GM21737 (cell line): ENCODE measurements around the gene MAZ.

Experiments used
- ATAC-seq: cut with Tn5 transposase; IDR thresholded peaks from one replicate; pipeline ENCODE4 v1.9.1; 2021; ENCODE audit warnings: mild to moderate bottlenecking, moderate library complexity; ENCODE audit not compliant: unreplicated experiment

The MAZ gene

DNA sequence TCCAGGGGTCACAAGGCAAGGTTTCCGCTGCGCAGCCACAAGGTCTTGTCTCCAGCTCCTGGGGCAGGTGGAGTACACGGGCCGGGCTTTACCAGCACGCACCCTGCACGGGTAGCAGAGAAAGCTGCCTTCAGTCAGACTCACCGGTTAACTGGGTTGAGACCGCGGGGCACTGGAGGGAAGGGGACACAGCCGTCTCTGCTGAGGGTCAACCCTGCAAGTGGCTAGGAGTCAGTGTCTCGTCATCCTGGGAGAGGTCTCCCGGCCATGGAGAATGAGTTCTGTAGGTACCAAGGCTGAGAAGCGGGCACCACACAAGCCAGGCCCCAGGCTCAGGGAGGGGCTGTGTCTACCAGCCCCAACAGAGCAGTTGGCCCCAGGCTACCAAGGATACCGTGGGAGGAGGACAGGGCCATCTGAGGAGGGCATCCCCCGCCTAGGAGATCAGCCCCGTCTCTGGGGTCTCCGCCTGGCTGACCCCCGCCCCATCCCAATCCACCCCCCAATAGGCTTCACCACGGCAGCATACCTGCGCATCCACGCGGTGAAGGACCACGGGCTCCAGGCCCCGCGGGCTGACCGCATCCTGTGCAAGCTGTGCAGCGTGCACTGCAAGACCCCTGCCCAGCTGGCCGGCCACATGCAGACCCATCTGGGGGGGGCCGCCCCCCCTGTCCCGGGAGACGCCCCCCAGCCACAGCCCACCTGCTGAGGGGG, 2.9 kb downstream of the MAZ start:
- no peak for ATAC-seq

DNA sequence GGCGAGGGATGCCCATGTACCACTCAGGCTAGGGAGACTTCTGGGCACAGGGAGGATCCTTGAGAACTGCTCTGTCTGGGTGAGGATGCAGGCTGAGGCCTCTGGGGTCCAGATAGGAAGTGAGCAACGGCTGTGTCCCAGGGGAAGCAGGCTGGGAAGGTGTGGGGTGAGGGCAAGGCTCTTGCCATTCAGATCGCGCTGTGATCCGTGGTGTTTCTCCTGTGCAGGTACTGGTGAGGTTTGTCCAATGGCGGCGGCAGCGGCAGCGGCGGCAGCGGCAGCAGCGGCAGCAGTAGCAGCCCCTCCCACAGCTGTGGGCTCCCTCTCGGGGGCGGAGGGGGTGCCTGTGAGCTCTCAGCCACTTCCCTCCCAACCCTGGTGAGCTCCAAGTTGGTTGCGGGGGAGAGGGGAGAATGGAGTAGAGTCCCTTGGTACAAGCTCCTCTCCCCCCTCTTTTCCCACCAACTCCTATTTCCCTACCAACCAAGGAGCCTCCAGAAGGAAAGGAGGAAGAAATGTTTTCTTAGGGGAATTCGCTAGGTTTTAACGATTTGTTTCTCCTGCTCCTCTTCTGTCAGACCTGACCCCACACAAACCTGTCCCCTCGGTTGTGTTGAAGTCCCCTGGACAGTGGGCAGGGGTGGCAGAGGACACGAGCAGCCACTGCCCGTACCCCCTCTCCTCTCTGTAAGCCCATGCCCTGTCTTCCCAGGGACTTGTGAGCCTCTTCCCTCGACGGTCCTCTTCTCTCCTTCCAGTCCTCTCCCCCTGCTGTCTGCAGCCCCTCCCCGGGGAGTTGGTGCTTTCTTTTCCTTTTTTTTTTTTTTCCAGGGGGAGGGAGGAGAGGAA, 3.7 kb downstream of the MAZ start:
- ATAC-seq = no peak

DNA sequence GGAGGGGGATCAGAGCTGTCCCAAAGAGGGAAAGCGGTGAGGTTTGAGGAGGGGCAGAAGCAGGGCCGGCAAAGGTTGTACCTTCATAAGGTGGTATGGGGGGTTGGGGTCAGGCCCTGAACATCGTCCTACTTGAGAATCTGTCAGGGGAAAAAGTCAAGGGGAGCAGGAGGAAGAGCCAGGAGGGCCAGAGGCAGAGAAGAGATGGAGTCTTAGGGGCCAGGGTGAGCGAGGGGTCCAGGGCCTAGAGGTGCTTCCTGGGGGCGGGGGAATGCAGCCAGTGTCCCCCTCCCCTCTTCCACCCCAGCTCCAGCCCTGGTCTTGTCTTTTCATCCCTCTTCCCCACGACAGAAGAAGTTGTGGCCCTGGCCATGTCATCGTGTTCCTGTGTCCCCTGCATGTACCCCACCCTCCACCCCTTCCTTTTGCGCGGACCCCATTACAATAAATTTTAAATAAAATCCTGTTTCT, 4.4 kb downstream of the MAZ start:
- ATAC-seq = no peak

DNA sequence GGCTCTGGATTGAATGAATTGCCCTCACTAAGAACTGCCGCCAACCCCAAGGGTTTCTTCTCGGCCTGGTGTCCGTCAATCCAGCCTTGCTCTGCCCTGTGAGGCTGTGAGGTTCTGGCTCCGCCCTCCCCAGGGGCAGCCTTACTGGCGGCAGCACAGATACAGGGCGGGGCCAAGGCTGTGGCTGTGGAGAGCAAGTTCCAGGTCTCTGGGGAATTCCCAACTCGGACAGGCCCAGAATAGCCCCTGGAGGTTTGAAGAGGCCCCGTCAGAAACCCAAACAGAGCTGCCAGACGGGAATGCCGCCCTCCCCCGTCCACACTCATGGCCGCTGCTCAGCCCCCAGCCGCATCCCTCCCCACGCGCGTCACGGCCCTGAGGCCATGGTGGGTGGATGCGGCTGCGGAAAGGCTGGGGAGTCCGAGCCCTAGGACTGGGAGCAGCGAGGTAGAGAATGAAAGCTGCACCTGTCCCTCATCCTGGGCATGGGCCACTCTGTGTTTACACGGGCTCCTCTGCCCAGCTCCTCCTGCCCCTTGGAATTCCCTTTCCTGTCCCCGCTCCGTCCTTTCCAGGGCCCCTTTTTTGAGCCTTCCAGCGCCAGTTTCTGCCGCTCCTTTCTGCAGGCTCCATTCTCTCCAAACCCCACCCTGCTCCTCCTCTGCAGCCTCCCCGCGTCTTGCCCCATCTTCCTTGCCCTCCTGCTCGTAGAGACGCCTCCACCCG, 5.0 kb downstream of the MAZ start:
- peak; percentile 29 for ATAC-seq

DNA sequence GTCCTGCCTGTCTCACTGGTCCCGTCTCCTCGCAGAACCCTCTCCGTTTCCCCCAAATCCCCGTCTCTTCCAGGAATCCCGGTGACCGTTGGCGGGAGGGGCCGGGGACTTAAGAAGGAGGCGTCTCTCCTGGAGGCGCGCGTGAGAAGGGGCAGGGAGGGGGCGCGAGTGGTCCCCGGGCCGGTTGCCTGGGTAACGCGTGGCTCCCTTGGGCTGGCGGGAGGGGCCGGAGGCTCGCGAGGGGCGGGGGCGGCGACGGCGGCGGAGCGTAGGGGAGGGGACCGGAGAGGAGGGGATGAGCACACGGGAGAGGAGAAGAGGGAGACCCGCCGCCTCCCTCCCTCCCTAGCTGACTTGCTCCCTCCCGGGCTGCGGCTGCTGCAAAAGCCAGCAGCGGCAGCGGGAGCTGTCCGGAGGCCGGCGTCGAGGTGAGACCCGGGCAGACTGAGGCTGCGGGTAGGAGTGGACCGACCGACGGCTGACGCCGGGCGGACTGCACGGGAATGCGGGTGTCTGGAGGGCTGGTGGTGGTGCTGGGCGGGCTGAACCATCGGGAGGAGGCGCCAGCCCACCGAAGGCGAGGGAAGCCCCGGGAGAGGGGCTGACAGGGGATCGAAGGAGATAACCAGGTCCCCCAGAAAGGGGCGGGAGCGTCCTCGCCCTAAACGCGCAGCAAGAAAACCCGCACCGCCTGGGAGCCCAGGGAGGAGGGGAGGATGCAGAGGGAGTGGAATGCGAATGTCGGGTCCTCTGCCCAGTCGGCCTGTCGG, 5.8 kb downstream of the MAZ start, which contains the start of gene PRRT2:
PRRT2 (plus strand) TSS at position 298 of the 770 bp plus-strand sequence. CDS start 862 bp downstream, outside the sequence.
- ATAC-seq = no peak

DNA sequence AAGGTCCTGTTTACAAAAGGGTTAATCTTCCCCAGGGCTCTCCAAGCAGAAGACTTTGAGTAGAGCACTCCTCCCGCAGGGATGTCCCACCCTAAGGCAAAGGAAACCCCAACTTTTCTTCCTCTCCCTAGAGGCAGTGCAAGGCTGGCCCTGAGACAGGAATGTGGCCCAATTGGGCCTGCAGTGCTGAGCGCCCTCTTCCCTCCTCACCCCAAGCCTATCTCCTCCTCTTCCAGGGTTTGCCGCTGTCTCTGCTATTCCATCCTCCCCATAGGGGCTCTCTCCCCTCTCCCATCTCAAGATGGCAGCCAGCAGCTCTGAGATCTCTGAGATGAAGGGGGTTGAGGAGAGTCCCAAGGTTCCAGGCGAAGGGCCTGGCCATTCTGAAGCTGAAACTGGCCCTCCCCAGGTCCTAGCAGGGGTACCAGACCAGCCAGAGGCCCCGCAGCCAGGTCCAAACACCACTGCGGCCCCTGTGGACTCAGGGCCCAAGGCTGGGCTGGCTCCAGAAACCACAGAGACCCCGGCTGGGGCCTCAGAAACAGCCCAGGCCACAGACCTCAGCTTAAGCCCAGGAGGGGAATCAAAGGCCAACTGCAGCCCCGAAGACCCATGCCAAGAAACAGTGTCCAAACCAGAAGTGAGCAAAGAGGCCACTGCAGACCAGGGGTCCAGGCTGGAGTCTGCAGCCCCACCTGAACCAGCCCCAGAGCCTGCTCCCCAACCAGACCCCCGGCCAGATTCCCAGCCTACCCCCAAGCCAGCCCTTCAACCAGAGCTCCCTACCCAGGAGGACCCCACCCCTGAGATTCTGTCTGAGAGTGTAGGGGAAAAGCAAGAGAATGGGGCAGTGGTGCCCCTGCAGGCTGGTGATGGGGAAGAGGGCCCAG, 6.7 kb downstream of the MAZ start:
- no peak for ATAC-seq

DNA sequence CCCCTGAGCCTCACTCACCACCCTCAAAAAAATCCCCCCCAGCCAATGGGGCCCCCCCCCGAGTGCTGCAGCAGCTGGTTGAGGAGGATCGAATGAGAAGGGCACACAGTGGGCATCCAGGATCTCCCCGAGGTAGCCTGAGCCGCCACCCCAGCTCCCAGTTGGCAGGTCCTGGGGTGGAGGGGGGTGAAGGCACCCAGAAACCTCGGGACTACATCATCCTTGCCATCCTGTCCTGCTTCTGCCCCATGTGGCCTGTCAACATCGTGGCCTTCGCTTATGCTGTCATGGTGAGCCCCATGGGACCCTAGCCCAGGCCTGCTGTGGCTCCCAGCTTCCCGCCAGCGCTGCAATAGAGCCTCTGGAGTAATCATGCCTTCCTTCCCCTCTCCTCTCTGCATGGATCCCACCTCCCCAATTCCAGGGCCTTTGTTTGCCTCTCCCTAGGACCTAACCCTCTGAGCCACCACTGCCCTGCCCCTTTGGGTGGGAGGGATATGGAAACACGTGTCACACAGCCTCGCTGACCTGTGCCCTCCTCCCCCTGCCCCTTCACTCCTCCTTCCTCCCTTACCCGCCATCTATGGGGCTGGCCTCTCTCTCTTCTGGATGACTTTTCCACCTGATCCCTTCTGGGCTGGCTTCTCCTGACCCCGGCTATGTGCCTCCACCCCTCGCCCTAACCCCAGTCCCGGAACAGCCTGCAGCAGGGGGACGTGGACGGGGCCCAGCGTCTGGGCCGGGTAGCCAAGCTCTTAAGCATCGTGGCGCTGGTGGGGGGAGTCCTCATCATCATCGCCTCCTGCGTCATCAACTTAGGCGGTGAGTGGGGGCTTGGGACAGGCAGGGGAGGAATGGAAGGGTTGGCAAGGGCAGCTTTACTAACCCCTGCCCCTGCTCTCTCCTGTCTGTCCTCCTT, 7.6 kb downstream of the MAZ start:
- no peak for ATAC-seq

DNA sequence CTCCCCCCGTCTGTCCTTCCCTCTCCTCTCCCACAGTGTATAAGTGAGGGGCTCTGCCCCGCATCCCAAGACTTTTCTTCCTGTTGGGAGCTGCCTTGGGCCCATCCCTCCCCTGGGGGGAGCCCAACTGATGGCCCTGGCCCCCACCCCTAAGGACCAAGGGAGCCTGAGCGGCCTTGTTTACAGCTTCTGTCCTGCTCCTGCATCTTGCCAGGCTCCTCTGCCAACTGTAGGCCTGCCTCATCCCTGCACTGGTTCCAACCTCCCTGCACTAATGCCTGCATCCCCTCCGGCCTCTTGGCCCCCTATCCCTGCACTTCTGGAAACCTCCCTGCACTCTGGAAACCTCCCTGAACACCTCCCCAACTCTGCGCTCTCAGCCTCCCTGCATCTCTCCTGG, 8.3 kb downstream of the MAZ start:
- no peak for ATAC-seq

DNA sequence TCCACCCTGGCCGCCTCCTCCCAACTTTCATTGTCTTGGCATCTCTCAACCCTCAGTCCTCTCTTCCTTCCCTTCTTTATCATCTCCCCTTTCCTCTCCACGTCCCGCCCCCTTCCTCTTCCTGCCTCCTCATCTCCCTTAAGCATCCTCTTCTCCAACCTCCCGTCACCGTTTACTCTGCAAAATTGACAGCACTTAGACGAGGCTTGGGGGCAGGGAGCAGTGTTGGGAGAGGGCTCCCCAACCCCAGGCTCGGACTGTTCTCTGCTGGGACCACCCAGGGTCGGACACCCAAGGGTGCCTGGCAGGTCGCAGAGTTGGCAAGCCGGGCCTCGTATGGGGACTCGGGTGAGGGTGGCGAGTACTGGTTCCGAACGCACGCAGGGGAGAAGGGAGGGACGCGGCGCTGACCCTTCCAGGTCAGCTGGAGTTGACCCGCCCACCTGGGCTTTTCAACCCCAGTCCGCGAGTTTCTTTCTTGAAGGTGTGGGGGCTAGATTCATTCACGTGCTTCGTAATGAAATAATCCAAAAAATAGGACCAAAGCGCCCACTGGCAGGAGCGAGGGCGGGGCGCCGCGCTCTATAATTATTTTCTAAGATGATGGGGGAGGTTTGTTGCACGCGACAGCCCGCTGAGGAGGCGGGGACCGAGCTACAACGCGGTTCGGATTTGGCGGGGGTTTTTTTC, 8.8 kb downstream of the MAZ start:
- no peak for ATAC-seq

DNA sequence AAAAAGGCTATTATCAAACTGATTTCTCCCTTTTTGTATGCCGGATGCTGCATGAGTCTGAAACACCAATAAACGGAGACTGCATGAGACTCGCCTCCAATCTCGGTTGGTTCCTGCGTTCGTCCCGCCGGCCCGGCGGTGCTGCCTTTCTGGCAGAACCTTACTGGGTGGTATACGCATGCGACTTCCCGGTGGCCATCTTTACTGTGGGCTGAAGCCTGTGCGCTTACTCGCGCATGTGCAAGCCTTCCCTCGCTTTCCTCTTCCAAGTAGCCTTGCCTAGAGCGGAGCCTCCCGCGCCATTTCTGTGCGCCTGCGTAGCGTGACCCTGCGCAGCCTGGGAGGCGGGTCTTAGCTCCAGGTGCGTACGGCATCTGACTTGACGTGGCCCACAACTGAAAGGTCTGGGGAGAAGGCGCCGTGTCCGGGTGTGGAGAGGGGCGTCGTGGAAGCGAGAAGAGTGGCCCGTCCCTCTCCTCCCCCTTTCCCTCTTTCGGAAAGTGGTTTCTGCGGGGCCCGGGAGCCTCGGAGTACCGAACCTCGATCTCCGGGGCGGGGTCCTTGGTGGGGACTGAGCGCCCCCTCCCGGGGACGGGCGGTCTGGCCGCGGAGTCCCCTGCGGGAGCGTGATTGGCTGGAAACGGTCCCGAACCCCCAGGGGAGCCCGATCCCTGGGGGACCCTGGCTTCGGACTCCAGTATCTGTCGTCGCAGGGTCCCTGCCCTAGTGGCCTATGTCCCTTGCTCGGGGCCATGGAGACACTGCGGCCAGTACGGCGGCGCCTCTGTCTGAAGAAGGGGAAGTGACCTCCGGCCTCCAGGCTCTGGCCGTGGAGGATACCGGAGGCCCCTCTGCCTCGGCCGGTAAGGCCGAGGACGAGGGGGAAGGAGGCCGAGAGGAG, 9.7 kb downstream of the MAZ start, which contains the start of gene PAGR1:
PAGR1 (plus strand) TSS at position 360 of the 901 bp plus-strand sequence; CDS start at position 734, 374 bp downstream.
- ATAC-seq = peak; percentile 46

DNA sequence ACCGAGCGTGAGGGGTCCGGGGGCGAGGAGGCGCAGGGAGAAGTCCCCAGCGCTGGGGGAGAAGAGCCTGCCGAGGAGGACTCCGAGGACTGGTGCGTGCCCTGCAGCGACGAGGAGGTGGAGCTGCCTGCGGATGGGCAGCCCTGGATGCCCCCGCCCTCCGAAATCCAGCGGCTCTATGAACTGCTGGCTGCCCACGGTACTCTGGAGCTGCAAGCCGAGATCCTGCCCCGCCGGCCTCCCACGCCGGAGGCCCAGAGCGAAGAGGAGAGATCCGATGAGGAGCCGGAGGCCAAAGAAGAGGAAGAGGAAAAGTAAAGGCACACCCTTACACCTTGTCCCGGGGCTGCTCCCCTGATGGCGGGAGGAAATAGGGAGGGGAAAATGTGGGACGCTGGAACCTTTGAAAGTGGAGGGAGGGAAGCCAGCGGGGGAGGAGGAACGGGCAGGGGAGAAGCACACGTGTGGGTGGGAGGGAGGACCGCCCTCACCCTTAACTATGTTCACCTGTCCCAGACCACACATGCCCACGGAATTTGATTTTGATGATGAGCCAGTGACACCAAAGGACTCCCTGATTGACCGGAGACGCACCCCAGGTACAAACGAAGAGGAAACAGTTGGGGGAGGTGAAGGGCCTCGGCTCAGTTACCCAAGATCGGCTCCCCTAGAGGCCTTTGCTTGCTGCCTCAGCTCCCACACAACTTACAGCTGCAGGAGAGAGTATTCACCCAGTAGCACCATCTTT, 10.5 kb downstream of the MAZ start:
- peak; percentile 11 for ATAC-seq

DNA sequence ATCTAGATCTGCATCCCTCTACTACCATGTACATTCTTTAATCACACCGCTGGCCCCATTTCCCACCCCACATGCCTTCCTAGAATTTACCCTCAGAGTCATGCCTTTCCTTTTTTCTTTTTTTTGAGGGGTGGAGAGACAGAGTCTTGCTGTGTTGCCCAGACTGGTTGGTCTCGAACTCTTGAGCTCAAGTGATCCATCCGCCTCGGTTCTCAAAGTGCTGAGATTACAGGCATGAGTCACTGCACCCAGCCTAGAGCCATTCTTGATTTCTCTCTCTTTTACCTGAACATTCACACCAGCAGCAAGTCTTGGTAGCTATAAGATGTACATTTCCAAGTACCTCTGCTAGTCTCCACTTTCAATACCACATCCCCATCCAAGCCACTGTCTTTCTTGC, 11.8 kb downstream of the MAZ start:
- ATAC-seq = no peak

DNA sequence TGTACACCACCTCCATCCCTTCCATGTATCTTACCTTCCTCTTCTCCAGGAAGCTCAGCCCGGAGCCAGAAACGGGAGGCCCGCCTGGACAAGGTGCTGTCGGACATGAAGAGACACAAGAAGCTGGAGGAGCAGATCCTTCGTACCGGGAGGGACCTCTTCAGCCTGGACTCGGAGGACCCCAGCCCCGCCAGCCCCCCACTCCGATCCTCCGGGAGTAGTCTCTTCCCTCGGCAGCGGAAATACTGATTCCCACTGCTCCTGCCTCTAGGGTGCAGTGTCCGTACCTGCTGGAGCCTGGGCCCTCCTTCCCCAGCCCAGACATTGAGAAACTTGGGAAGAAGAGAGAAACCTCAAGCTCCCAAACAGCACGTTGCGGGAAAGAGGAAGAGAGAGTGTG, 13.2 kb downstream of the MAZ start:
- ATAC-seq = no peak

DNA sequence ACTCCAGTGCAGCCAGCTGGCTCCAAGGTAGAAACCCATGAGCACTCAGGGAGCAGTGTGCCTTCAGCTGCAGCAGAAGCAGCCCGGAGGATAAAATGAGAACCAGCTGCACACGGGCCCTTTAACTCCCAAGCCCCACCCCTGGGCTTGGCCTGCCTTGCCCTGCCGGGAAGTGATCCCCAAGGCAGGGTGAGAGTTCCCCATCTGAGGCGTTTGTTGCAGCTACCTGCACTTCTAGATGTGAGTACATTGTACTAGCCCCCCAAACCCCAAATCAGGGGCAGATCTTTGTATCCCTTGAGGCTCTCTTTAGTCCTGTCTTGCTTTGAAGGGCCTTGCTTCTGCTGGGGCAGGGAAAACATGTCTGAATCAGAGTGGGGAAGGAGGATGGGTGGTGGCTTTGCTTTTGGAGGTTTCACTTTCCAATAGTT, 14.0 kb downstream of the MAZ start, which contains the start of gene MVP:
MVP (plus strand) TSS at position 192 of the 431 bp plus-strand sequence. CDS start 10,088 bp downstream, outside the sequence.
- no peak for ATAC-seq

DNA sequence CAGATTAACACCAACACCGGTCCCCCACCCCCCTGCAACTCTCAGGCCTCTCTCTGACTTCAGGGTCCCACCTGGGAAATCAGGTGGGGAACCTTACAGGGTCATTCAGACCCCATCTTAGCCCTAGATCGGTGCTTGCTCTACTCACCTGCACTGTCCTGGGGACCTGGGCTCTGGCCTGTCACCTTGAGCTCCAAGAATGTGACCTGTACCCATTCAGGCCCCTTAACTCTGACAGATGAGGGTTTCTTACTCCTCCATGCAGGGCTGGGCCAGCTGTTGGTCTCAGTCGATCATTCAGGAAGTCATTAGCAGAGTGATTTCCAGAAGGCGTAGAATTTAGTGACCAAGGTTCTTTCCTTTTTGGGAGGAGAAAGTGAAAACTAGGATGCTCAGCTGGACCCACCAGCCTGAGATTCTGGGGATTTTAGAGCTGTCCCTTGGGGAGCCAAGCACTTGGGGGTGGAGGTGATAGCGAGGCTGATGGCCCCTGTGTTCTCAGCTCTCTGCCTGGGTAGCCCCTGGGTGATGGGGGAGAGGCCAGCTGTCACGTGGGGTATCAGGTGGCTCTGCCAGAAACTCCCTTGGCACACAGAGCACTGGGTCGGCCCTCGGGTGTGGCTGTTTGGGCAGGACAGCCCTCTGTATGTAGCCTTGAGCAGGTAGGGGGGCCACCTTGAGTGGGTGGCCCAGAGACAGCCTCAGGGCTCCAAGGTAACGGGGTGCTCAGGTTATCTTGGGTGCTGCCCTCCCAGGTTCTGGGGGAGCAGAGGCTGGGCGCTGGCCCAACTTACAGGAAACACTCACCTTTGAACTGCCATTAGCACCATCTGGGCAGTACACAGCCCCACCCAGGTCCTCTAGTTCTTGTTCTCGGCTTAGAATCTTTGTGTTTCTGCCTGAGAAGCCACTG, 14.7 kb downstream of the MAZ start:
- peak; percentile 43 for ATAC-seq
